ENCODE measurements around the gene PLEKHD1.

Gene PLEKHD1

GRCh38 chr14:69547701-69548348, 63.3 kb downstream of the PLEKHD1 start:
- DNase-seq (ENCODE audit: low read depth): no peak

DNA sequence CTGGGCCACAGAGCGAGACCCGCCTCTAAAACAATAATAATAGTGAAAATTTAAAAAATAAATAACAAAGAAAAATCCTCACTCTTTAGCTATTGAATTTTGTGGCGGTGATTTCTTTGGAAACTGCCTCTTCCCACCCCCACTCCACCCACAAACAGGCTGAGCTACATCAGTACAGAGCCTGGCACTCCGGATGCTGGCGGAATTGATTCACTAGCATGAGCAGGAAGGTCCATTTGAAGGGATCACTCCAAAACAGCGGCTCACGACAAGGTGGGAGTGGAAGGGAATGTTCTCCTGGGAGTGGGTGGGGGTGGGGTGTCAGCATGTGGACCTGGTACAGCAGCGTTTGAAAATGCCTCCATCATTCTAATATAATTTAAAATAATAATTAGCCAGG, 64.0 kb downstream of the PLEKHD1 start:
- DNase-seq (ENCODE audit: low read depth): no peak

GRCh38 chr14:69551511-69551910, 67.0 kb downstream of the PLEKHD1 start:
- DNase-seq (ENCODE audit: low read depth): no peak

DNA sequence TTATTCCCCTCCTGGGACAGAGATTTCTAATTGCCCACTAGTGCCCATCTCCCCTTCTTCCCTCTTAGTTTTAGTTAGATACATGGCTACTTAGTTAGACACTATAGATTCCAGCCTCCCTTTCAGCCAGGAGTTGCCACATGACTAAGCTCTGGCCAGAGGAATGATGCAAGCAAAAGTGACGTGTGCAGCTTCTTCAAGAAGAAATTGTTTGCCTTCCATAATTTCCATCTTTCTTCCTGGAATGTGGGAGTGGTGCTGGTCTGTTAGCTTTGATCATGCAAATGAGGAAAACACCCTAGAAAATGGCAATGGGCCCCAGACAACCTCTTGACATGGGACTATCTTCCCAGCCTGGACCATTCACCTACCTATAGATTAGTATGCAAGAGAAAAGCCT, 68.7 kb downstream of the PLEKHD1 start:
- no peak for DNase-seq (ENCODE audit: low read depth)

- no peak for DNase-seq (ENCODE audit: low read depth)
Measured at GRCh38 chr14:69554500-69554899, 70.0 kb downstream of the PLEKHD1 start.

- DNase-seq (ENCODE audit: low read depth): no peak
Measured at GRCh38 chr14:69558774-69559173, 74.2 kb downstream of the PLEKHD1 start.

DNA sequence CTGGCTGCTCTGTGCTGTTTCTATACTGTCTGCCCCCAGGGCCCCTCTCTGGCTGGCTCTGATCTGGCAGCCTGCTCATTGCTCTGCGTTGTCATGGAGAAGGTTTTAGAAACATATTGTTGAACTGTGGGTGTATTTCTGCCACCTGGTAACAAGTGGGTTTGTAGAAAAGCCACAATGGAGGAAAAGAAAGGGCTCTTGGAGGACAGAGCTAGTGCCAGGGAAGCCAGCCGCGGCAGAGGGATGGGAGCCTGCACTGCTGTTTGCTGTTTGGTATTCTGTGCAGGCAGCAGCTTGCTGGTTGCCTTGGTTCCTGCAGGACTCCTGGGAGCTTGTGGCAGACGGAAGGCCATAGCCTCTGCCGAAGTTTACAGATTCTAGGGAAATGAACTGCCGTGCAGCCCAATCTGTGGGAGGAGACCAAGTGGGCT, 75.1 kb downstream of the PLEKHD1 start:
- no peak for DNase-seq (ENCODE audit: low read depth)

DNA sequence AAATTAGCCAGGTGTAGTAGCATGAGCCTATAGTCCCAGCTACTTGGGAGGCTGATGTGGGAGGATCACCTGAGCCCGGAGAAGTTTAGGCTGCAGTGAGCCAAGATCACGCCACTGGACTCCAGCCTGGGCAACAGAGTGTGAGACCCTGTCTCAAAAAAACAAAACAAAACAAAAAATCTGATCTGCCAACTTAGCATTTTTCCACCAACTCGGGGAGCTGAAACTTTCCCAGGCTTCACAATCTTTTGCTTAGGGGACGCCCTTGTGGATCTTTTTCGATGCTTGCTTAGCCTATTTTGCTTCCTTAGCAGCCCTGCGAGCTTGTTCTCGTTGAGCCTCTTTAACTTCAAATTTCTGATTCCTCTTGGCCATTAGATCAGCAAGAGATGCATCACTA, 76.3 kb downstream of the PLEKHD1 start:
- DNase-seq (ENCODE audit: low read depth): no peak

DNA sequence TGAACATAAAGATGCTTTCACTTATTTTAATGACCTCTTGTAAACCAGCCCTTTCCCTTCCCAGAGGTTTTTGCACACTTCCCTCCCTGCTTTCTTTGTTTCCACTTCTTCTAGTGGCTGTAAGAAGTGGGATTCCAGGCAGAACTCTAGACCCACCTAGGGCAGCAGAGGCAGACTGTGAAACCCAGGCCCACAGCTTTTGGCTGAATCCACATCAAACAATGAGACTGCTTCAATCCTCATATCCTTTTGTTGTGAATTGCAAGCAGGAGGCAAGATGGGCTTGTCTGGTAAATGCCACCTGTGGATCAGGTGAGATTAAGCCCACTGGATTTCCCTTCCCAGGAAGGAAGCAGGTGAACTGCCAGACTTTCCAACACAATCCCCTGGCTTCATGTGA, 77.4 kb downstream of the PLEKHD1 start:
- DNase-seq (ENCODE audit: low read depth): no peak

DNA sequence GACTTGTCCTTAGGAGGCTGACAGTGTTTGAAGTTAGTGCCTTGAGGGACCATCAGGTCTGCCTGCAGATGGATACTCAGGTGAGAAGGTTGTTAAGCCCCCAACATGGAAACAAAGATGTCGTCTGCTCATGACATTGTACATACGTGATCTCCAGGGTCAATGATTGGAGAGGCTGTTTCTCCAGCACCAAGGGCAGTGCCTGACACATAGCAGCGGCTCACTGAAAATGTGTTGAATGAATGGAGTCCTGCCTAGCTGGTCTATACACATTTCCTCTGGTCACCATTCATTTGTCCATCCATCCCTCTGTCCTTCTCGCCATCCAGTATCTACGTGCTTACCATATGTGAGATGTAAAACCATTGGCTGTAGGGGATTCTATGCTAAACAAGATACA, 83.0 kb downstream of the PLEKHD1 start:
- no peak for DNase-seq (ENCODE audit: low read depth)

DNA sequence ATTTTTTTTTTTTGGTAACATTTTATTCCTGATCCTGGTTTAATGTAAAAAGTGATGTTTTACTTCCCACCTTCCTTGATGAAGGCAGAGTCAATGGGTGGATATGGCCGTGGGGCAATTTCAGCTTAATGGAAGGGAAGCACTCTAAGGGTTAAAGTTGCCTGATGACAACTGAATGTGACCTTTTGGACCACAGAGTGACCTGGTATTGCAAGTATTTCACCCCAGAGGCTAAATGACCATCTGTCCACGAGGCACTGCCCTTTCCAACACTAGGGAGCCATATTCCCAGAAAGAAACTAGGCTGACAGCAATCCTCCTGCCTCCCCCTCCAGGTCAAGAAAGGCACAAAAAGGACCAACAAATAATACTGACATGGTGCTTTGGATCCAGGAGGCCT, 85.3 kb downstream of the PLEKHD1 start:
- DNase-seq (ENCODE audit: low read depth): no peak

DNA sequence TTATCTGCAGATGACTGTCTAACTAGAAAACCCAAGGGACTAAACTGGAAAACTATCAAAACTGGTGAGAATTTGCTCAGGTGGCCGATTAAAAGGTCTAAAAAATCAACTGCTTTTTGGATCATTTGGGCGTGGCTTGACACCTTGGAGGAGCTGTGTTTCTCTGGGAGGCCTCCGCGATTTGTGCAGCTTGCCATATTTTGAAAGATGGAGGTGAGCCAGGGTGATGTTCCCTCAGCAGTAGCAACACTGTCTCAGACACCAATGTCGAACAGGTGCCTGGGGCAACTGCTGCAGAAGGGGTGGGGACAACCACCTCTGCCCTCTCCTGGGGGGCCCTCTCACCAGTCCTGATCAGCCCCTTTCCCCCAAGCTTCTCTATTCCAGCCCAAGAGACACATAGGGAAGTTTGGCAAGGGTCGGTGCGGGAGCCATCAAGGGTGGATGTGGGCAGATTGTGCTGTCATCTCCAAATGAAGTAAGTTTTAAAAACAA, 86.4 kb downstream of the PLEKHD1 start:
- no peak for DNase-seq (ENCODE audit: low read depth)

DNA sequence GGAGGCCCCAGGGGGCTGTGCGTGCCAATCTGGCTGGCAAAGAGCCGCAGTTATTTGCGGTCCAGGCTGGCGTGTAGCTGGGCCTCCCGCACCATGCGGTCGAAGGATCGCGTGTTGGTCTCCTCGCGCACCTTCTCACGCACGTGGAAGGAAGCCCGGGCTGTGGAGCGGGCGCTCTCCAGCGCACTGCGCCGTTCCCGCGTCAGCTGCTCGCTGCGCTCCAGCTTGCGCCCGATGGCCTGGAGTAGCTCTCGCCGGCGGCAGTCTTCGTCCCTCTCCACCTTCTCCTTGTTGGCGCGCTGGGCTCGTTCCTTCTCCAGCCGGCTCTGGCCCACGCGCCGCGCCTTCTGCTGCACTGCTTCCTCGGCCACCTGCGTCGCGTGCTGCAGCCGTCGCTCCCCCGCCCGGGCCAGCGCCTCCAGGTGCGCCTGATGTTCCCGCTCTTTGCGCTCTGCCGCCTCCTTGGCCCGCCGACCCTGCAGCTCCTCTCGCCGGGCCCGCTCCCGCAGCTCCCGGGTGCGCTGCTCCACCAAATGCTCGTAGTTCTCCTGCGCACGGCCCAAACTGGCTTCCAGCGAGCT, 87.0 kb downstream of the PLEKHD1 start:
- DNase-seq (ENCODE audit: low read depth): no peak

DNA sequence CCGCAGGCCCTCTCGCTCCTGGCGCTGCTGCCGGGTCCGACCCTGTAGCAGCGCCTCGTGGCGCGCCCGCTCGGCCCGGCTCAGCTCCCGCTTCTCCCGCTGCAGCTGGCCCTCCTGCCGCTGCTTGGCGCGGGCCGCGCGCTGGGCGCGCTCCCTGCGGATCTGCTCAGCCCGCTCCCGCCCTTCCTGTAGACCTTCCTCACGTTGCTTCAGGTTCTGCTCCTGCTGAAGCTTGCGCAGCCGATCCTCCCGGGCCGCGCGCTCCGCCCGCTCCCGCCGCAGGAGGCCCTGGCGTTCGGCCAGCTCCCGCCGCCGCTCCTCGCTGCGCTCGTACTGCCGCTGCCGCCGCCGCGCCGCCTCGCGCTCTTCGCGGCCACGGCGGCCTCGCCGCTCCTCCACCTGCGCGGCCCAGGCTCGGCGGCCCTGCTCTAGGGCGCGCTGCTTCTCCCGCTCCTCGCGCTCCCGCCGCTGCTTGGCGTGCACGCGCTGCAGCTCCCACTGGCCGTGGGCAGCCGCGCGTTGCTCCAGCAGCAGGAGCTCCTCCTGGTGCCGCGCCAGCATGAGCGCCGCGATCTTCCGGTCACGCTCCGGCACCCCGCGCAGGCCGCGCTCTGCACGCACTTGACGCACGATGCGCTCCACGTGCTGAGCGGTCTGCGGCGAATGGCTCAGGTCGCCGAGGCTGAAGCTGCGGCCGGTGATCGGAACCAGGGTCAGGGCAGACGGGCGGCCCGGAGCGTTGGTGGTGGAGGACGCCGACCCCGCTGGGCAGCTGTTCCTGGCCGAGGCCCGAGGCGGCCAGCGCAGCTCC, 87.7 kb downstream of the PLEKHD1 start:
- no peak for DNase-seq (ENCODE audit: low read depth)

GRCh38 chr14:69572841-69573135, 88.3 kb downstream of the PLEKHD1 start:
- DNase-seq (ENCODE audit: low read depth): no peak

DNA sequence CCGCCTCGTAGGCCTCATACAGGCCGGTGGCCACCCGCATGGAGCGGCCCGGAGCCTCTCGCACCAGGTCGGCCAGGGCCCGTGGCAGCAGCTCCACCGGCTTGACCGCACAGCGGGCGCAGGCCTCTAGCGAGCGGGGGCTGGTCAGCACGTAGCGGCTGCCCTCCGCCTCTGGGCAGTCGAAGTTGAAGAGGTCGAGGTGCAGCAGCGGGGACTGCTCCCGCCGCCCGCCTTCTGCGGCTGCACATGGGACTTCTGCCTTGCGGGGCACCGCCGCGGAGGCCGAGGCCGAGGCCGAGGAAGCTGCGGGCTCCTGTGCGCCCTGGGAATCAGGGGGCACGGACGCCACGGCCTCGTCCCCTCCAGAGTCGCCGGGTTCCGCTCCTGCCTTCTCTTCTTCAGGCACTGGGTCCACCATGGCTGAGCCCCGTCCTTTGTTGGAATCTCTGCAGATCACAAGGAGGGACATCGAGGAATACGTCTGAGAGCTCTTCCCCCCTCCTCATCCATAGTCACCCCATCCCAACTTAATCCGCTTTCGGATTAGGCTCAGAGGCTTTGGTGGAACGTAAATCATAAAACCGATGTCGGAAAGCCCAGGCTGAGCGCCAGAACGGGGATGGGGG, 88.8 kb downstream of the PLEKHD1 start:
- no peak for DNase-seq (ENCODE audit: low read depth)

DNA sequence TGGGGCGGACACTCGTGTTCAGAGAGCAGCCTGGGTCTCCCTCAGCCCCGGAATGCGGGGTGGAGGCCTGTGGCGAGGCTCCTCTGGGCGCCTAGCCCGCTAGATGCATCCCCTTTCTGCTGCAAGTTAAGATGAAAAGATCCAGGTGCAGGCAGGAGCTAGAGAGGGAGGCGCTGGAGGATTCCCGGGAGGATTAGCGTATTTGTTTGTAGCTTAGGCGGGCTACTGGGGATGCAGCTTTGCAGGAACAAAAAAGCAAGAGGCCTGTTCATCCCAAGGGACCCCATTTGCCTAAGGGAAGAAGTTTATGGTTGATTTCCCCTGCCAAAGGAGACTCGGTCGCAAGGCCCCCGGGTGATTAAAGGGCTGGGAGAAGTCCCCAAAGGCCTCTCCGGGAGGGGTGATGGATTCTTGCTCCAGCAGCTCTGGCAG, 89.3 kb downstream of the PLEKHD1 start:
- no peak for DNase-seq (ENCODE audit: low read depth)

DNA sequence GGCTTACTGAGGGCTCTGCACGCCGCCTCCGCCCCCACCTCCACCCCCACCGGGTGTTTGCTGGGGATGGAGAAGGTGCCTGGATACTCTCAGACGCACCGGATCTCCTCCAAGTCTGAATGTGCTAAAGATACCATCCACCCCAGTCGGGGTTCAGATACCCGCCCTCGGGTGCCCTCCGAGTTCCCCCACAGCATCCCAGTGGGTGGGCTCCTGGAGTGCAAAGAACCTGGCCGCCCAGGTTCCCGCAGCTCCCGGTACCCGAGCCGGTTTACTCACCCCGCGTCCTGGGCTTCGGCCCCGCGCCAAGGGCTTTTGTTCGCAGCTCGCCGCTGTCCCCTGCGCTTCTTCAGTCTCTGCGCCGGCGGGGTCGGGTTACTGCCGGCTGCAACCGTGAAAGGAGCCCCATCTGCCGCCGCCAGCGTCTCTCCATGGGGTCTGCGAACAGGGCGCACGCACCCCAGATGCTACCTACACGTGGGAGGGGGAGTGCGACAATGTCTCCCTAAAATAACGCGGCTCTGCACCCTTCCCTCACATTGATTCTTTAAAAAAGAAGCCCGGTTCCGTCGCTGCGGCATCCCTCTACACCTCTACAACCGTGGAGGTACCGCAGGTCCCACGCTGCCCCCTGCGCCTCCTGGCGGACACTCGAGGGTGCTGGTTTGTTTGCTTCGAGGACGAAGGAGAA, 89.9 kb downstream of the PLEKHD1 start, which contains the start of gene CCDC177:
TSS of gene CCDC177 (minus strand) at position 609 of the 691 bp plus-strand sequence. CDS start 1,249 bp downstream, outside the sequence.
- peak; percentile 73 for DNase-seq (ENCODE audit: low read depth)

DNA sequence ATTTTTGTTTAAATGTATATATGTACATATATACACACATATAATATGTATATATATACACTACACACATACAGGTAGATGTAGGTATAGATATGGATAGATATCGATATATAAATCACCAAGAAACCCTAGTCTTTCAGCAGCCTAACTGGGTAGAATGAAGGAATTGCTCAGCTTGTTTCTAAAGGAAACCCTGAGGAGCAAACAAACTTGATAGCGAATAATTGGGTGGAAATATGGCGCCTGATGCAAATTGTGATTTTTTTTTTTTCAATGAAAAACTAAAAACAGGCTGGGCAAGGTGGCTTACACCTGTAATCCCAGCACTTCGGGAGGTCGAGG, 90.4 kb downstream of the PLEKHD1 start:
- no peak for DNase-seq (ENCODE audit: low read depth)

DNA sequence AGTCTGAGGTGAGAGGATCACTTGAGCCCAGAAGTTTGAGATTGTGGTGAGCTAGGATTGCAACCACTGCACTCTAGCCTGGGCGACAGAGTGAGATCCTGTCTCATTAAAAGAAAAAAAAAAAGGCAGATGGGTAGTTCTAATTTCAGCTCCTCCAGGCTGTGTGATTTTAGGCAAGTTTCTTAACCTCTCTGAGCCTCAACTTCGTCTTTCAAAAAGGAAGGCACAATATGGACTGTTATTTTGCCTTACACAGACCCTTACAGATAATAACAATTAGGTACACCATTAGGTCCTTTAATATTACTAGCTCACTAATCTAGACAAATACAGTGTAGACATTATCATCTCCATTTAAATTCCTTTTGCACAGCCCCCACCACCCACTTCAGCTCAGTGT, 94.9 kb downstream of the PLEKHD1 start:
- DNase-seq (ENCODE audit: low read depth): no peak

GRCh38 chr14:69580009-69580577, 95.6 kb downstream of the PLEKHD1 start:
- DNase-seq (ENCODE audit: low read depth): no peak
